HG02981 (cell line): ENCODE measurements around the gene NCAM2.
"Not testable (repeated sequence)": the region's sequence is repeated elsewhere in the genome, so short reads cannot be mapped to it uniquely, and the experiment has no call there.

Source experiments
- ATAC-seq: cut with Tn5 transposase; IDR thresholded peaks from one replicate; pipeline ENCODE4 v1.9.1; 2021; ENCODE audit warnings: mild to moderate bottlenecking, moderate library complexity; ENCODE audit not compliant: unreplicated experiment

The NCAM2 gene

DNA sequence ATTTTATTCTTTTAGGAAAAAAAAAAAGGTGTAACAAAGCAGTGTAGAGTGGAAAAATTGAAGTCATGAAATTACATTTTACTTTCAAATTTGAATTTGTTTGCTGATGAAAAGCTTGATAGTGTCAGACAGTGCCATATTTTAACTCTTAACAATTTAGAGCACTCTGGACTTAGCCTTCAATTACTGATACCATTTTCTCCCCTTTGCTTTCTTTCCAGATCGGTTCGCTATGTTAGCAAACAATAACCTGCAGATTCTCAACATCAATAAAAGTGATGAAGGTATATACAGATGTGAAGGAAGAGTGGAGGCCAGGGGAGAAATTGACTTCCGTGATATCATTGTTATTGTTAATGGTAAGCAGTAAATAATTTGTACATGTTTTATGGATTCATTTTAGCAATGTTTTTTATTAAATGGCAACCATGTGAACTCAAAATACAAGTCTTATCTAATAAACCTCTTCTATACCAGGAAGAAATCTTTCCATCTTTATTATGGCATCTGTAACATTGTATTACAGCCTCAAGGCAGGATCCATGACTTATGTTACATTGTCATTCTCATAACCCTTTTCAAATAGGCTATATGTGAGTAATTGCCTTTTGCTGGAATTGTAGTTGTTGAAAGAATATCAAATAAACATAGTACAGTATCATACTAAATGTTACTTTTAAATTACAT is 293.8 kb downstream of the NCAM2 start:
- no peak for ATAC-seq

- no peak for ATAC-seq
Measured at GRCh38 chr21:21295303-21295702, 297.1 kb downstream of the NCAM2 start.

DNA sequence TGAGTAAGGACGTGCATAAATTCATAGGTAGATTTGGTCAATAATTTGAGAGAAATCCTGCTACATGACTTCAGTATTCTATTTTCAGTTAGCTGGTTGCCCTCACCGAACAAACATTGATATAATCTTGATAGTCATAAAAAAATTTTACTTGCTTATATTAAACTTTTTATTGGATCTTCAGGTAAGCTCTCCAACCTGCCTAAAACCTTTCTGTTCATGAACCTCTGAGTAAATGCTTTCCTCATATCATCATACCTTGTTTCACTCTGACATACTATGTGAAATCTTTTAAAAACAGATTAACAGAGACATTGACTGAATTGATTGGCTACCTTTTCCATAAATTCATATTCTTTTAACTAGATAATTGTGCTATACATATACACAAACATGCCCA is 299.0 kb downstream of the NCAM2 start:
- ATAC-seq, result no peak

DNA sequence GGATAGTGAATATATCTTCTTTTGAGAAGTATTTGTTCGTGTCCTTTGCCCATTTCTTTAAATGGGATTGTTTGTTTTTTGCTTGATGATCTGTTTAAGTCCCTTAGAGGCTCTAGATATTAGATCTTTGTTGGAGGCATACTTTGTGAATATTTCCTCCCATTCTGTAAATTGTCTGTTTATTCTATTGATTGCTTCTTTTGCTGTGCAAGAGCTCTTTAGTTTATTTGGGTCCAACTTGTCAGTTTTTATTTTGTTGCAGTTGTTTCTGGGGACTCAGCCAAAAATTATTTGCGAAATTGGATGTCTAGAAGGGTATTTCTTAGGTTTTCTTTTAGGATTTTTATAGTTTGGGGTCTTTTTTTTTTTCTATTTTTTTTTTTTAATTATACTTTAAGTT is 302.8 kb downstream of the NCAM2 start:
- ATAC-seq, result no peak

DNA sequence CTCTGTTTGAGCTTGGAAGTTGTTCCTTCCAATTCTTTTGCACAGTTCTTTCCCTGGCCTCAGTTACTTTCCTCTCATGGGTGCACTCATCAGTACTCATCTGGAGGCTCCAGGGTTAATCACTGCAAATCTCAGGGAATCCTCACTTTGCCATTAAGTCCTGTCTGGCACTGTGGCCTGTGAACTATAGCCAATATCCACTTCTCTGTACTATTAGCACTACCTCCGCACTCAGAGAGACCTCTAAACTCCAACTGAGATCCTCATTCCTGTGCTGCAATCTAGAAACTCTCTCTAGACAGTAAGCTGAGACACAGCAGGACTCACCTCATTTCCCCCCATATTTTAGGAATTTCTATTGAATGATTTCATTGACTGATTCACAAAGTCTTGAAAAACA is 311.3 kb downstream of the NCAM2 start:
- ATAC-seq, result no peak

DNA sequence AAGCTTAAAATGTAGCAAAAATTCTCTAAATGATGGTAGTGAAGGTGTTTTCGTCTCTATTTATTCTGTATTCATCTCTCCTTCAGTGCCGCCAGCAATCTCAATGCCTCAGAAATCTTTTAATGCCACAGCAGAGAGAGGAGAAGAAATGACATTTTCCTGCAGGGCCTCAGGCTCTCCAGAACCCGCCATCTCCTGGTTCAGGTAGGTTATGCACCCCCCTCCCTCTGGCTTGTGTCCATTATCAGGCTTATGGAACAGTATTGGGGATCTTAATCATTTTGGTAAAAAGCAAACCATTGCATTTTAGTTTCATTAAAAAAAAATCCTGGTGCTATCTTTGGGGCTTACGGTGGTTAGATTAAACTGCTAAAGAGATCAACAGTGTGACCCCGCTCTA is 326.1 kb downstream of the NCAM2 start:
- ATAC-seq, result no peak

- no peak for ATAC-seq
Measured at GRCh38 chr21:21332492-21332891, 334.3 kb downstream of the NCAM2 start.

- no peak for ATAC-seq
Measured at GRCh38 chr21:21341041-21341440, 342.8 kb downstream of the NCAM2 start.

GRCh38 chr21:21345296-21345695 is 347.1 kb downstream of the NCAM2 start:
- no peak for ATAC-seq

DNA sequence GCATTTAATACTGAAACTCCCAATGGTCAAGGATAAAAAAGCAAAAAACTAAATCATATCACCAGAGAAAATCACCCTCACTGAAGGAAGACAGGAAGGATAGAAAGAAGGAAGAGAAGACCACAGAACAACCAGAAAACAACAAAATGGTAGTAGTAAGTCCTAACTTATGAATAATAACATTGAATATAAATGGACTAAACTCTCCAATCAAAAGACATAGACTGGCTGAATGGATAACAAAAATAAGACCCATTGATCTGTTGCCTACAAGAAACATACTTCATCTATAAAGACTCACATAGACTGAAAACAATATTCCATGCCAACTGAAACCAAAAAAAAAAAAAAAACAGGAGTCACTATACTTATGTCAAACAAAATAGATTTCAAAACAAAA is 347.7 kb downstream of the NCAM2 start:
- no peak for ATAC-seq

GRCh38 chr21:21366277-21366676 is 368.1 kb downstream of the NCAM2 start:
- no peak for ATAC-seq

GRCh38 chr21:21367583-21367982 is 369.4 kb downstream of the NCAM2 start:
- ATAC-seq, result no peak

GRCh38 chr21:21373969-21374368 is 375.8 kb downstream of the NCAM2 start:
- ATAC-seq, result no peak

DNA sequence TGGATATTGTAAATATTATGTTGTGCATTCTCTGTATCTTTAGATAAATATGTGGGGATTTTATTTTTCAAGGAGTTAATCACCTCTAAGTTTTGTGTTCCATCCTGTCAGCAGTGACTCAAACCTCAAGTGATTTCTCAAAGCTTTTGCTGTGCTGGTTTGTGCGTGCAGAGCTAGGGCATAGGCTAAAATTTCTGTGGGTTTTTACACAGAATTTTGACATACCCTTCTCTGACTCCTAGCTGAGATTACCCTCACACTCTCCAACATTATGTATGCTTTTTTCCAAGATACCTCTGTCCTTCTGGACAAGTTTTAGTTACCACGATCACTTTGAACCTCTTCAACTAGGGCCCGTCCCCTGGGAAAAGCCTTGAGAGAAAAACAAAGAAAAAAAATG is 384.9 kb downstream of the NCAM2 start:
- ATAC-seq, result no peak

GRCh38 chr21:21384977-21385376 is 386.8 kb downstream of the NCAM2 start:
- ATAC-seq, result no peak

DNA sequence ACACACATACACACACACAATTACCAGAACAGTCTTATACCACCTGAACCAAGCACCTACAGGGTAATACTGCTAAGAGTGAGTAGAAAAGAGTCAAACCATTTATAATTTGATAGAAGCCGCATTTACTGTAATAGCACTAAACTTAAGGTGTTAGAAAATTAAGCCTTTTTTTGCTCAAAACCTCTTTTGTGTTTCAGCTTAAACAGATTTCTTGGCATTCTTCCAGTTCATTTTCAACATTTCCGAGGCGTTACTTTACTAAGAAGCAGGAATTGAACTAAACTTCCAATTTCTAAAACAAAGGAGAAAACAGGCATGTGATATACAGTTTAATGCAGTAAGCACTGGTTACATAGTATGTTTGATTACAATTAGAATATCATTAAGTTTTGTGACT is 387.2 kb downstream of the NCAM2 start:
- ATAC-seq, result no peak

GRCh38 chr21:21387916-21388315 is 389.7 kb downstream of the NCAM2 start:
- ATAC-seq, result no peak

DNA sequence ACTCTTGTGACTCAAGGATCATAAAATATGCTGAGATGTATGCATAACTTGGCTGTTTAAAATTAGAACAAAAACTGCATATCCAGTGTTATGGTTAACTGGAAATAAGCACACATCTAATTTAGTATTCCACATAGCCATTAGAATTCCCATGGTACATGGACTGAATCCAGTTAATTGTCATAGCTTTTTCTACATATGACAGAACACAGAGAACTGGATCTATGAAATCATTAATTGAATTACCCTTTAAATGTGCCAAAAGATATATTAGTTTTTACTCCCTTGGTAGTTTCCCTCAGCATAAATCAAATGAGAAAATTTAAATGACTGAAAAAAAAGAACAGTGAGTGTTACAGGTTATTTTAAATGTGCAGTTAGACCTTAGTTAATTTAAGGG is 395.9 kb downstream of the NCAM2 start:
- ATAC-seq, result no peak

GRCh38 chr21:21396424-21396823 is 398.2 kb downstream of the NCAM2 start:
- ATAC-seq, result no peak

DNA sequence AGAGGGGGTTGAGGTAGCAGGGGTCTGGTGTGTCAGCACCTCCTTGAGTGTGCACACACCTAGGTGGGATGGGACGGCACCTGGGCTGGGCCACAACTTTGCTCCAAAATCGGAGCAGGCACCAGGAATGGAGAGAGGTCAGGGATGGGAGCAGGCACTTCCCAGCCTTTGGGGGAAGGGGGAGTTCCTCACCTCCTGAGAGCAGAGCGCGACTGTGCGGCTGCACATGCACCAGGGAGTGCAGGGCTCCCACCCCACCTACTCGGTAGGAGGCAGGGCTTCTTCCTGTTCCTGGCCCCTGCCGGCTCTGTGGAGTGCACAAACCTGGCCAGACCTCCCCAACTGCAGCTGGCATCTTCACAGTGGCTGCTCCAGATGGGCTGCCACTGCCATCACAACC is 399.3 kb downstream of the NCAM2 start:
- no peak for ATAC-seq

- ATAC-seq, result no peak
Measured at GRCh38 chr21:21401444-21401843, 403.2 kb downstream of the NCAM2 start.

GRCh38 chr21:21402187-21402586 is 404.0 kb downstream of the NCAM2 start:
- ATAC-seq, result not testable (repeated sequence)

DNA sequence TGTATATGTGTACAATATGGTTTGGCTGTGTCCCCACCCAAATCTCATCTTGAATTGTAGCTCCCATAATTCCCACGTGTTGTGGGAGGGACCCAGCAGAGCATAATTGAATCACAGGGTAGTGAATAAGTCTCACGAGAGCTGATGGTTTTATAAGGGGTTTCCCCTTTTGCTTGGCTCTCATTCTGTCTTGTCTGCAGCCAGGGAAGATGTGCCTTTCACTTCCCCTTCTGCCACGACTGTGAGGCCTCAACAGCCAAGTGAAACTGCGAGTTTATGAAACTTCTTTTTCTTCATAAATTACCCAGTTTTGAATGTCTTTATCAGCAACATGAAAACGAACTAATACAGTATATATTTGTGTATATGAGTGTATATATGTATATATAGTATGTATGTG is 406.1 kb downstream of the NCAM2 start:
- ATAC-seq, result peak; percentile 68
